NCI-H1930 (cell line): ENCODE data around the gene CYP1A1.

Experiments
- DNase-seq, 2 experiments: peaks; one replicate each; lab custom pipeline; 2025; lab: John Stamatoyannopoulos, UW

Gene CYP1A1

DNA sequence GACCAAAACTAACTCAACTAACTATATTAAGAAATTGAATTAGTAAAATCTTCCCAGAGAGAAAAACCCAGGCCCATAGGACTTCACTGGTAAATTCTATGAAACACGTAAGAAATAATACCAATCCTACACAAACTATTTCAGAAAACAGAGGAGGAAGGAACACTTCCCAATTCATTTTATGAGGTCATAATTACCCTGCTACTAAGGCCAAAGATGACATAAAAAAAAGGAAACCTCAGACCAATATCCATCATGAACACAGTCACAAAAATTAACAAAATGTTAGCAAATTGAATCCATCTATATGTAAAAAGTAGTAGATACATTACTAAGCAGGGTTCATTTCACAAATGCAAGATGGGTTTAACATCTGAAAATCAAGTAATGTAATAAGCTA, 33.0 kb downstream of the CYP1A1 start:
- DNase-seq, result no peak

GRCh38 chr15:74683758-74684157, 41.6 kb downstream of the CYP1A1 start:
- no peak for DNase-seq

GRCh38 chr15:74682954-74683353, 42.4 kb downstream of the CYP1A1 start:
- no peak for DNase-seq

GRCh38 chr15:74680456-74680855, 44.9 kb downstream of the CYP1A1 start:
- DNase-seq, result no peak

GRCh38 chr15:74676801-74677200, 48.5 kb downstream of the CYP1A1 start:
- DNase-seq, result no peak

GRCh38 chr15:74674161-74674560, 51.2 kb downstream of the CYP1A1 start:
- DNase-seq, result no peak

DNA sequence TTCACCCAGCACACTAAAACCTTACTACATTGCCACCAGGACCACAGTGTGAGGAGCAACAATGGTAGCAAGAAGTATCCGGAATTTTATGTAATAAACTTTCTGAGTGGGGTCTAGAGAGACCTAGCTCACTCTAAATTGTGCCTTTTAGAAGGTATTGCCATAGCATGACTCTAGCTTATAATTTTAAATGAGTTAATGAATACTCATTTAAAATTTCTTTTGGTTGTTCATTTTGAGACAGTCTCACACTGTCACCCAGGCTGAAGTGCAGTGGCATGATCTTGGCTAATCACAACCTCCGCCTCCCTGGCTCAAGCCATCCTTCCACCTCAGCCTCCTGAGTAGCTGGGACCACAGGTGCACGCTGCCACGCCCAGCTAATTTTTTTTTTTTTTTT, 55.7 kb downstream of the CYP1A1 start:
- DNase-seq, result no peak
